ENCODE results near the gene SCML1.

SCML1 gene

GRCh38 chrX:17736856-17737709, at the start of gene SCML1:
TSS of gene SCML1 (plus strand) at chrX:17737493. CDS start at chrX:17744187, 6,694 bp downstream.
- peak; percentile 44 to 74 for DNase-seq (ENCODE audit: low read depth in 2 of 2, low spot score in 1 of 2)

- DNase-seq (ENCODE audit: low read depth in 2 of 2, low spot score in 1 of 2), result no peak
Observed at GRCh38 chrX:17687648-17688047, 49.6 kb upstream of the SCML1 start.

GRCh38 chrX:17689971-17690409, 47.3 kb upstream of the SCML1 start:
- no peak for DNase-seq (ENCODE audit: low read depth in 2 of 2, low spot score in 1 of 2)

GRCh38 chrX:17692709-17693346, 44.5 kb upstream of the SCML1 start:
- DNase-seq (ENCODE audit: low read depth in 2 of 2, low spot score in 1 of 2), result no peak

- DNase-seq (ENCODE audit: low read depth in 2 of 2, low spot score in 1 of 2), result no peak
Observed at GRCh38 chrX:17697191-17697590, 40.1 kb upstream of the SCML1 start.

DNA sequence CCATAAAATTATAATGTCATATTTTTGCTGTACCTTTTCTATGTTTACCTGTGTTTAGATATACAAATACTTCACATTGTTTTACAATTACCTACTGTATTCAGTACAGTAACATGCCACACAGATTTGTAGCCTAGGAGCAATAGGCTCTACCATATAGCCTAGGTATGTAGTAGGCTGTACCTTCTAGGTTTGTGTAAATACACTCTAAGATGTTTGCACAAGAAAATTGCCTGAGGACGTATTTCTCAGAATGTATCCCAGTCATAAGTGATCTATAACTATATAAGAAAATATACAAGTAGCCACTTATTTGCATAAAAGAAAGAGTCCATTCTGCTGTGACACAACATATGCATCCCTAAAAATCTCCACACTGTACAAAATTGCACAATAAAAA, 36.3 kb upstream of the SCML1 start:
- no peak for DNase-seq (ENCODE audit: low read depth in 2 of 2, low spot score in 1 of 2)

- DNase-seq (ENCODE audit: low read depth in 2 of 2, low spot score in 1 of 2), result no peak
Observed at GRCh38 chrX:17703201-17703600, 34.1 kb upstream of the SCML1 start.

GRCh38 chrX:17705211-17705610, 32.1 kb upstream of the SCML1 start:
- DNase-seq (ENCODE audit: low read depth in 2 of 2, low spot score in 1 of 2), result no peak

DNA sequence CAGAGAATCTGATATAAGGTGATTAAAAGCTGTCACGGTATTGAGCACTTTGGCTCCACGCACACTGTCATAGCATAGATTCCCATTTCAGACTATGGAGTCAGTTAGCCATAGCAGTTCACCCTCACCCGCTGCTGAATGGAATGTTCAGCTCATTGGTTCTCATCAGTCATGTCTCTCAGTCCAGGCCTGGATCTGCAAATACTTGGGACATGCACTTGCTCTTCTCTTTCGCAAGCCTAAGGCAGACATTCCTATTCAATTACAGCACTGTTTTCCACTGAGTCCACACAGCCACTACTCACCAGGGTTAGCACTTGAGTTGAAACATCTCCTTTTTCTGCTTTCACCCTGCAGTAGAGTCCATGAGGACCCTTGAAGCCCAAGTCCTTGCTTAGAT, 30.6 kb upstream of the SCML1 start:
- DNase-seq (ENCODE audit: low read depth in 2 of 2, low spot score in 1 of 2), result no peak

DNA sequence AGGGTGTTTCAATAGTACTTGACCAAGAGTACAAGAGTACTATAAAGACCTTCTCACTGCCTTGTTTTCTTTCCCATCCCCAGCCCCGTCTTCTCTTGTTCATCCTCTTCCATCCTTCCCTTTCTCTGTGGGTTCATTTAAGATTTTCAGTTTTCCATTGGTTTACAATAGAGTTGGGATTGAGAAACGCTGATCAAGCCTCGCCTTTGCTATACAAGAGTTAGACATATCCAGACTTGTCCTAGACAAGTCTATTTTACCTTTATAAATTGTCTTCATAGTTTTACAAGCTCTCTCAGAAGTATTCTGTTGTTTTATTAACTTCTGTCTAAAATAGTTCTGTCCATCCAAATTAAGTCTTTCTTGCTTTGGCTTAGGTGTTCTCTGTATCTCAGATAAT, 29.6 kb upstream of the SCML1 start:
- no peak for DNase-seq (ENCODE audit: low read depth in 2 of 2, low spot score in 1 of 2)

DNA sequence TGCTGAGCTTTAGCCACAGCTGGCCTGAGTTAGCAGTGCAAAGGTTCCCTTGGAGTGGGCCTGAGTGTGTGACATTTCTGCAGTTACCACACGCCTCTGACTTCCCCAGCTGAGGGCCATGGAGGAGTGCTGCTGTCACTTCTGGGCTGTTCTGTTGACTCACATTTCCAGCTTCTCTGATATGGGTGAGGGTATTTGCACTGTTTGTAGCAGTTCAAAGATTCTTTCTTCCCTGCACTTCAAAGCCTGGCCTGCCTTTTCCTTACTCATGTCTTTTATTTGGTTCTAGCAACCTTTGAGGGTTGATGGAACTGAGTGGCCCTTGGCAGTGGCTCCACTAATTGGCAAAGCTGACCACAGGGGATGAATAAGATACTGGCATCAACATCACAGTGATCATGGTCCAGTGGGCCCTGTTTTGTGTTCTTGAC, 26.4 kb upstream of the SCML1 start:
- DNase-seq (ENCODE audit: low read depth in 2 of 2, low spot score in 1 of 2), result no peak

DNA sequence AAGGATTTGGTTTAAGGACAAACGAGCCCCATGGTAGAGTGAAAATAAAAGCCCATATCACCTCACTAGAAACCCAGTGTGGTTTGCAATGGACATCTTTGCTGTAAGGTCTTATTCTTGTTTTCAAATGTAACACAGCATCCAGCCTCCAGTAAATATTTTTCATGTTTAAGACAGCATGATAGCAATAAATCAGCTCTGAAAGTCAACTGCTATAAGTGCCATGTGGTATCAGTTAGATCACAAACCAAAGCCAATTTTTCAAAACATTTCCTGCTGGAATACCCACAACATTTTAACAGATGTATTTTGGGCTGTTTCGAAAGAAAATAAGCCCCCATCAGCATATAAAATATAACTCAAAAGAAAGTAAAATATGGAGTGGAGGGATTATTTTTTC, 24.0 kb upstream of the SCML1 start:
- DNase-seq (ENCODE audit: low read depth in 2 of 2, low spot score in 1 of 2), result no peak

GRCh38 chrX:17718649-17719165, 18.6 kb upstream of the SCML1 start:
- no peak for DNase-seq (ENCODE audit: low read depth in 2 of 2, low spot score in 1 of 2)

- DNase-seq (ENCODE audit: low read depth in 2 of 2, low spot score in 1 of 2), result no peak
Observed at GRCh38 chrX:17719711-17720110, 17.6 kb upstream of the SCML1 start.

DNA sequence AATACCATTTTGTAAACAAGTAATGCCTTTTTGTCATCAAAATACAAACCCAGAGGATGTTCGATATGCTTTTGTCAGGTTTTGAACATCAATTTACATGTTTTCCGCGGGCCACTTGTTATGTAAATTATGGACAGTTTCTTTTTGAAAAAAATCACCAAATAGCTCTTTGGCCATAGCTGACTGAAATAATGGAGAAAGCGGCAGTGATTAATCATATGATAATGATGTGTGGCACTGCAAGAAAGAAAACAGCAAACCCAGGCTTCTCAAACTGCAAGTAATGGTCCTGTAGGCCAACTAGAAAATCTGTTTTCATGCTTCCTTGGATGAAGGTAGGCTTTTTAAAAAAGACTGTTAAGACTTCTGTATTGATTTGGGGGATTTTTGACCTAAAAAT, 15.6 kb upstream of the SCML1 start:
- no peak for DNase-seq (ENCODE audit: low read depth in 2 of 2, low spot score in 1 of 2)

DNA sequence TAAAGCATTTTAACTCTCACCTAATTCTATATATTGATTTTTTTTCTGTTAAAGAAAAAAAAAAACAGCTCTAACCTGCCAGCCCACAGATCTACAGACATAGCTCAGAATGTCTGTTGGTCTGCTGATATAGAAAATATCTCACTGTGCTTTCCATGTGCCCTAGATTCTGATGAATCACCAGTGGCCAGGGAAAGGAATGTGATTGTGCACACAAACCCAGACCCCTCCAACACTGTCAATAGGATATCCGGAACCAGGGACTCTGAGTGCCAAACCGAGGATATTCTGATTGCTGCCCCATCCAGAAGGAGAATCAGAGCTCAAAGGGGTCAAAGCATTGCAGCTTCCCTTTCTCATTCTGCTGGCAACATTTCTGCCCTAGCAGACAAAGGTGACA, 12.1 kb upstream of the SCML1 start:
- DNase-seq (ENCODE audit: low read depth in 2 of 2, low spot score in 1 of 2), result no peak

- no peak for DNase-seq (ENCODE audit: low read depth in 2 of 2, low spot score in 1 of 2)
Observed at GRCh38 chrX:17732138-17732783, 5.0 kb upstream of the SCML1 start.

DNA sequence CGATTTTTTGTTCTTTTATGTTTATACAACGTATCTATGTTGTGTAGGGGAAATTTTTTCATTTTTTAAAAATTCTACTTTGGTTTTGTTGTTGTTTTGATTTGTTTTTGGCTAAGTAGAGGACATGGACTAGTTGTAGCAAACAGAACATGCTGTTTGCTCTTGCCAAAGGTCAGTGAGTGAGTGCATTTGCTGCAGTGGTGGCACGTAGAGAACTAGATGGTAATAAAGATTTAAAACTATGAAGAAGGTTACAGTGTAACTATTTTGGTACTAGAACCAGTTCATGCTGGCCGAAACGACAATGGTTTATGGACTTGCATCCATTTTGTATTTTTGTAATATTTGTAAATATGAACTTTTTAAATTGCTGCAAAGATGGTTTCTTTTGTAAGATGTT, 1.9 kb upstream of the SCML1 start:
- no peak for DNase-seq (ENCODE audit: low read depth in 2 of 2, low spot score in 1 of 2)

- no peak for DNase-seq (ENCODE audit: low read depth in 2 of 2, low spot score in 1 of 2)
Observed at GRCh38 chrX:17736478-17736855, 826 bp upstream of the SCML1 start.

- no peak for DNase-seq (ENCODE audit: low read depth in 2 of 2, low spot score in 1 of 2)
Observed at GRCh38 chrX:17737710-17737985, 355 bp downstream of the SCML1 start.

GRCh38 chrX:17737986-17738713, 857 bp downstream of the SCML1 start:
- DNase-seq (ENCODE audit: low read depth in 2 of 2, low spot score in 1 of 2), result no peak
